Stimulated activated CD8-positive, alpha-beta memory T cell treated with anti-CD3 and anti-CD28 coated beads, Interleukin-4, amount 100 ng/mL, for 1 hour (primary cell): ENCODE data around the gene CD2BP2.
A peak's percentile ranks its signal among the peaks of the same experiment; 100 is the strongest.
"Not testable (repeated sequence)": the region's sequence is repeated elsewhere in the genome, so short reads cannot be mapped to it uniquely, and the experiment has no call there.

ENCODE experiments used
- DNase-seq, 2 donors: peaks; one replicate each; pipeline ENCODE4 v3.0.0-alpha.2; 2020; ENCODE audit warnings: low read depth in 2 of 2, low spot score in 1 of 2

The CD2BP2 gene

GRCh38 chr16:30343491-30343820 lies 11.7 kb downstream of the CD2BP2 start:
- DNase-seq = not testable (repeated sequence)

DNA sequence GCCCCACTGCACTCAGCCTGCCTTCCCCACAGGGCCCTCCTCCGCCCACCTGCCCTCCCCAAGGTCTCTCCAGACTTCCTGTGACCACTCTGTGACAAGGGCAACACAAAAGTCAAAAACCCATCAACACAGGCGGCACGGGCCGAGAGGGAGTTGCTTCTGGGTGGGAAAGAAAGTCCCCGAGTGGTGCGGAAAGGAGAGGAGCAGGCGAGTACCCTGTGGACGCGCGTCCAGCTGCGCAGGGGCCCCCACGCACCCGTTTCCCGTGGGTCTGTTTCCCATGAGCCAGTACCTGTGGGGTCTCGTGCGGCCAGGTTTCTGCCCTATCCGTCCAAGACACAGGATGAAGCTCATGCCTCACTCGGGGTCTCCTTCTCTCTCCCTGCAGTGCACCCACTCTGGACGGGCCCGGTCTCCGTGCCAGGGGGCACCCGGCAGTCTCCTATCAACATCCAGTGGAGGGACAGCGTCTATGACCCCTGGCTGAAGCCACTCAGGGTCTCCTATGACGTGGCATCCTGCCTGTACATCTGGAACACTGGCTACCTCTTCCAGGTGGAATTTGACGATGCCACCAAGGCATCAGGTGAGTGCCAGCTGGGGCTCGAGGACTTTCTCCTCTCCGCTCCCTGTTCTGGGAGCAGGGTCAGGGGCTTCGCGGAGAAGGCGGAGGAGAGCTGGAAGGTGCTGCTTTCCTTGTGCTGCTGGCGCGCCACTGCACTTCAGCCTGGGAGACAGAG lies 12.2 kb downstream of the CD2BP2 start:
- DNase-seq = no peak

DNA sequence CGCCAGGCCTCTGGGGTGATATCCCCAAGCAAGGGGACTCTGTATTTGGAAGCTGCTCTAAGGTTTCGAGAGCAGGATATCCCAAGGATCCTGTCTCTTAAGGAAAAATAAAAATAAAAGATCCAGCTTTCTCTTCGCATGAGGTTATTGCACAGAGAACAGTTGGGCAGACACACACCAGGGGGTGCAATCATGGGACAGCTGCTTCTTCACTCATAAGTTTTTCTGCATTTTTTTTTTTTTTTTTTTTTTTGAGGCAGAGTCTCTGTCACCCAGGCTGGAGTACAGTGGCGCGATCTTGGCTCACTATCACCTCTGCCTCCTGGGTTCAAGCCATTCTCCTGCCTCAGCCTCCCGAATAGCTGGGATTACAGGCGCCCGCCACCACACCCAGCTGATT lies 13.1 kb downstream of the CD2BP2 start:
- not testable (repeated sequence) for DNase-seq

DNA sequence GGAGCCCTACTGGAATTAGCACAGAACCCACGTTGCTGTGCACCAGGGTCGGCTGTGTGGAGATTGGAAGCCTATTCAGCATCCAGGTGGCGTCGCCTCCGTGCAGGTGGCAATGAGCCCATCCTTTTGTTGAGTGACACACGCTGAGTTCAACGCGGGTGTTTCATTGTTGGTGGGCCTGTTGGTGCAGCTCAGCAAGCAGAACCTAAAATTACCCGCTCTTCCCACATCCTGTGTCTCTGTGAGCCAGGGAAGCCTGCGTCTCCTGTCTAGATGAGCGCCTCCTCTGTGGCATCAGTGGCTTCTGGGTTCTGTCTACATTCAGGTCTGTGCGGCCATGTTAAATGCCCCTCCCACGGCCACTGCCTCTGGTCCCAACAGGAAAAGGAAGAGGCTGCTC lies 14.5 kb downstream of the CD2BP2 start:
- no peak for DNase-seq

GRCh38 chr16:30338715-30339114 lies 16.4 kb downstream of the CD2BP2 start:
- not testable (repeated sequence) for DNase-seq

DNA sequence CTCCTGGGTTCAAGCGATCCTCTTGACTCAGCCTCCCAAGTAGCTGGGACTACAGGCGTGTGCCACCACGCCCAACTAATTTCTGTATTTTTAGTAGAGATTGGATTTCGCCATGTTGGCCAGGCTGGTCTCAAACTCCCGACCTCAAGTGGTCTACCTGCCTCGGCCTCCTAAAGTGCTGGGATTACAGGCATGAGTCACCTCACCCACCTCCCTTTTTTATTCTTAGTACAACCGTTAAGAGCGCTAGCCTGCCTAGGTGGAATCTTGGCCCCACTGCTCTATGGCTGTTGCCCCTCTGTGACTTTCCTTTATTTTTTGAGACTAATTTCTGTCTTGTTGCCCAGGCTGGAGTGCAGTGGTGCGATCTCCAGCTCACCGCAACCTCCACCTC lies 17.1 kb downstream of the CD2BP2 start:
- DNase-seq = not testable (repeated sequence)

DNA sequence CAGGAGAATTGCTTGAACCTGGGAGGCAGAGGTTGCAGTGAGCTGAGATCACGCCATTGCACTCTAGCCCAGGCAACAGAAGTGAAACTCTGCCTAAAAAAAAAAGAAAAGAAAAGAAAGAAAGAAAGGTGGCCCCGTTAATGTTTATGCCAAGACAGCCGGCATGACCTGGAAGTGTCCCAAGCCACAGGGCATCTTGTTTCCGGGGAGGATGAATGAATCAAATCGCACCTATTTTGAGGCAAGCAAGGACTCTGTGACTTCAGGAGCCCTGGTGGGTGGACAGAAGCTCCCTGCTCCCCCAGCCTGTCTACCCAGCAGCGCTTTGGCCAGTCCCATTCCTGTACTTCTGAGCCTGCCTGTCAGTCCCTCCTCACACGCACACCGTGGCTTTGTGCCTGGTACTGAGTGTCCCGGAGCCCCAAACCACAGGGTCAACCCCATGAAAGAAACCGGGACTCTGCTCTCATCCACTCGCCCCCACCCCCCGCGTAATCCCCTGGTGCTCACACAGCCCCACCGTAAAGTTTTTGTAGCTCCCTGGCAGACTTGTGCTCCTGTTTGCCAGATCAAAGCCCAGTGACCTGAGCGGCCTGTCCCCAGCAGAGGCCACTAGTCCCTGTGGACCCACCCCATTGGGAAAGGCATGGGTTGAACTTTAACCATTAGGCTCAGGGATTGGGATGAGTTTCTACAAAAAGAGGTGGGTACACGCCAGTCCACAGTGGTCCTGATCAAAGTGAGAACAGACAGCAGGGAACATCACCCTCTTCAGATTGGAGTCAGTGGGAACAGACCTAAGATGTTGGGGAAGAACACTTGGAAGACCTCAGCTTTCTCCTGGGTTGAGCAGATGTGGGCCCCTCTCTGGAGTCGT lies 19.3 kb downstream of the CD2BP2 start:
- no peak for DNase-seq

DNA sequence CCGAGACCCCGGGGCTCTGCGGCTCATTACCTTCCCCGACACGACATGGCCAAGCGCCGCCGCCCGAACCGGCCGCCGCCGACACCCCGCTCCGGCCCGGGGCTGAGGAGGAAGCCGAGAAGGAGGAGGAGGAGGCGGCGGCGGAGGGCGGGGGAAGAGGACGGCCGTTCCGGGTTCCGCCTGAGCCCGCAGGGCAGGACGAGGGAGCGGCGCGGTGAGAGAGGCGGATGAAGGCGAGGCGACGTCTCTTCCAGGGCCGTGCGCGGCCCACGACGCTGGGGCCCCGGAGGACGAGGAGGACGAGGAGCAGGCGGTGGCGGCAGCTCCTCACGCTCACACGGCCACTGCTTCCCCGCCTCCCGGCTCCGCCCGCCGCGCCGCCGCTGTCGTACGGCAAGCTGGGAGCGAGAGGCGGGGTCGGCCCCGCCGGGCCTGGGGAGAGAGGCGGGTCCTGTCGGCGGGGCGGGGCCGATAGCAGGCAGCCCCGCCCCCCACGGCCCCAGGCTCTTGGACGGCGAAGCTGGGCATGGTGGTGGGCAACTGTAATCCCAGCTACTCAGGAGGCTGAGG lies 20.0 kb downstream of the CD2BP2 start:
- DNase-seq = peak; percentile 59 to 67

- DNase-seq = peak; percentile 46 to 70
Measured at GRCh38 chr16:30334473-30334989, 20.6 kb downstream of the CD2BP2 start.

- DNase-seq = not testable (repeated sequence)
Measured at GRCh38 chr16:30324220-30324619, 30.9 kb downstream of the CD2BP2 start.

DNA sequence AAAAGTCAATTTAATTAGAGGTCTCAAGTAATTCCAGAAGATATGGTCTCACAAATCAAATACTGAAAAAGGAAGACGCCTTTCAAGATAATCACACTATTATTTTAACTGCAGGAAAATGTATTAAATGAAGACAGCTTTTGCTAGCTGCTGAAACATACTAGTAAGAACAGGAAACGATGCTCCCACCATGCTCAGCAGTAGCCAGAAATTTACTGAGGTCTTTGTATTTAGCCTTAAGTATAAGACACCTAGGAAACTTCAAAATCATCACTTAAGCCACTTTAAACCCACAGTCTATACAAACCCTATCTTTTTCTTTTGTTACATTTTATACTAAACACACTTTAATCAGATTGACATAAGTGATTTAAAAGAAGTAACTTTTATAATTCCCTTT lies 36.5 kb downstream of the CD2BP2 start:
- DNase-seq = not testable (repeated sequence)

DNA sequence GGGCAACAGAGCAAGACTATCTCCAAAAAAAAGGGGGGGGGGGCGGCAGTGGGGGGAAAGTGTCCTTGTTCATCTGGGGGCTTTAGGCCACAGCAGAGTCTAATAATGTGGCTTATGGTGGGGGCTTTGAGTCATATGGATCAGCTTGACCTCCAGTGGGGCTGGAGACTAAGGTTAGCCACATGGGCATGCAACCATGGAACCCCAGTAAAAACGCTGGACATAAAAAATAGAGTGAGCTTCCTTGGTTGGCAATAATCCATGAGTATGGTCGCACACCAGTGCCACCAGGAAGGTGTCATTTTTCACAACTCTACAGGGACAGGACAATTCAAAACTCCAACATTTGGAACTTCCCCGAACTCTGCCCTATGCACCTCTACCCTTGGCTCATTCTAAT lies 44.2 kb downstream of the CD2BP2 start:
- DNase-seq = not testable (repeated sequence)

GRCh38 chr16:30309255-30309654 lies 45.9 kb downstream of the CD2BP2 start:
- DNase-seq = not testable (repeated sequence)
